Kidney epithelial cell (primary cell): ENCODE measurements around the gene ACKR4. TPM values are rescaled to one million over a fixed set of nuclear protein-coding genes. Genes with fewer than 3 reads are reported as not detected.

ENCODE experiments used
- DNase-seq: peaks from one replicate; pipeline ENCODE4 v3.0.0-alpha.2; 2010; ENCODE audit warnings: low read depth
- H3K27me3 ChIP-seq: 2 replicates; pipeline ENCODE4 v1.6.0; 2011; ENCODE audit warnings: low read length; ENCODE audit not compliant: control insufficient read depth, insufficient read depth
- H3K36me3 ChIP-seq: 2 replicates; pipeline ENCODE4 v1.5.1; 2011; ENCODE audit warnings: low read length; ENCODE audit not compliant: control insufficient read depth, insufficient read depth
- H3K4me3 ChIP-seq: 2 replicates; pipeline ENCODE4 v1.5.1; 2011; ENCODE audit warnings: low read depth, mild to moderate bottlenecking, control low read depth, low read length
- CTCF ChIP-seq: IDR thresholded peaks from 2 replicates; pipeline ENCODE4 v1.5.1; 2011; ENCODE audit warnings: mild to moderate bottlenecking, moderate library complexity, low read length, control low read depth, inconsistent platforms; ENCODE audit not compliant: insufficient read depth, poor library complexity, severe bottlenecking
- total RNA-seq: library from RNA; depleted of rRNA; stranded (reverse); fragments of >200 nt; gene quantifications from 2 replicates; pipeline ENCODE4 v1.2.3, GENCODE V29; 2015

Gene ACKR4
- total RNA-seq, 1 donor from 2014 or later: not detected

GRCh38 chr3:132587401-132587800 is 9.7 kb upstream of the ACKR4 start:
- Histone ChIP-seq H3K27me3 (no peaks in the 10 kb centered on the region), H3K4me3 (no peak overlapping the region), H3K36me3 (no peaks in the 10 kb centered on the region)
- no peak for DNase-seq
- no peak for TF ChIP-seq CTCF

DNA sequence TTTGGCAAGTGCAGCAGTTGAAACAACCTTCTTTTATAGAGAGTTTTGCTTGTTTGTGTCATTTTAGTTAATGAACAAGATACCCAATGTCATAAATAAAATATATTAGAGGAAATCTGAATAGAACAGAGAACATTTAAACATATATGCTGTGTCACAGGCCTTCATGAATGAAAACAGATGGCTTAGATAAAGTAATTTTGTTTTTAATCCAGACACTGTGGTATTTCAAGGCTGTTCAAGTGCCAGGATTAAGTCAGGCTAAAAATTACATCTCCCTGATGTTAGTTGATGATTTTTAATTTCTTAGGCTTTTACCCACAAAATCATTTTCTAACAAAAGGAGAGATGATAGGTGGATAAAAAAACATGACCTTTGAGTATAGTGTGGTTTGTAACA is 4.9 kb upstream of the ACKR4 start:
- no peak for TF ChIP-seq CTCF
- DNase-seq: no peak
- no peak overlapping the region for H3K4me3 ChIP-seq
- H3K36me3 ChIP-seq: no peaks in the 10 kb centered on the region
- no peaks in the 10 kb centered on the region for H3K27me3 ChIP-seq

DNA sequence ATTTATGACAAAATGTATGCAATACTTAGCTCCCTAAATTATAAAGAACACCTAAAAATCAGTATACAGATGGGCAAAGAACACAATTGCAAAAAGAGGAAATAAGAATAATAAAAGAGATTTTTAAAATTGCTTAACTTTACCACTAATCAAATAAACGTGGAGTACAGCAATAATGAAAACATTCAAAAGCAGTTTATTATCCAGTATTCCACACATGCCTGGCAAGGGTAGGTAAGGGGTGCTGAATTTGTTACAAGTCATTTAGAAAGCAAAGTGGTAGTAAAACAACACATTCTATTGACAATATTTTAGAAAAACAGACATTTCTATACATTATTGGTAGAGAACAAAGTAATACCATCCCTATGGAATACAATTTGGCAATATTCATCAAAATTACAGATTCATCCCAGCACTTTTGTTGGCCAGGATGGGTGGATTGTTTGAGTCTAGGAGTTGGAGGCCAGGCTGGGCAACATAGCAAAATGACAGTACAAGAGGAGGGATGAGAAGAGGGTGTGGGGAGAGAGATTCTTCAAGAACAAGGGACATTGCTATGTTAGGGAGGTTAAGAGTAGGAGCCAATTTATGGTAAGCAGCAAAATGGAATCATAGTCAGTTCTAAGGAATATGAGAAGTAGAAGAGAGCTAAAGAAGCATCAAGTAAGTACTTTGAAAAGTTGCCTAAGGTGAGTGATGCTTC is 3.7 kb upstream of the ACKR4 start:
- no peak overlapping the region for H3K4me3 ChIP-seq
- no peak for DNase-seq
- H3K36me3 ChIP-seq: no peaks in the 10 kb centered on the region
- TF ChIP-seq CTCF: no peak
- no peaks in the 10 kb centered on the region for H3K27me3 ChIP-seq

GRCh38 chr3:132593947-132594323 is 3.1 kb upstream of the ACKR4 start:
- Histone ChIP-seq H3K36me3 (no peaks in the 10 kb centered on the region), H3K4me3 (no peak overlapping the region), H3K27me3 (no peaks in the 10 kb centered on the region)
- peak; percentile 1 for DNase-seq
- TF ChIP-seq CTCF: no peak

DNA sequence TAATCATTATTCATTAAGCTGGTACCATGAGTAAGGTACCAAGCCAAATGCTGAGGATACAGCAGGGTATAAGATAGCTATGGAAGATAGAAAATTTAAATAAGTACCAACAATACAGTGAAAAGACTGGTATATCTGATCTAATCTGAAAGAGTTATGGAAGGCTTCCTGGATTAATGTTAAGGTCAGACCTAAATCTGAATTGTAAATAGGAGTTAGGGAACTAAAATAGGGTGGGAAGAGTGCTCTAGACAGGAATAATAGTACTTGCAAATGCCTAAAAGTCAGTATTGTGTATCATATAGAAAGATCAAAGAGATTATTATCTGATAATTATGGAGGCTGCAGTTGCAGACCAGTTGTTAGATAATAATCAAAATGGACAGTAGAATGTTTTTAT is 2.6 kb upstream of the ACKR4 start:
- no peak overlapping the region for H3K4me3 ChIP-seq
- H3K36me3 ChIP-seq: no peaks in the 10 kb centered on the region
- H3K27me3 ChIP-seq: no peaks in the 10 kb centered on the region
- no peak for DNase-seq
- TF ChIP-seq CTCF: no peak

- Histone ChIP-seq H3K36me3 (no peaks in the 10 kb centered on the region), H3K4me3 (no peak overlapping the region), H3K27me3 (no peaks in the 10 kb centered on the region)
- DNase-seq: peak; percentile 28
- no peak for TF ChIP-seq CTCF
These were observed 2.1 kb upstream of the ACKR4 start for GRCh38 chr3:132595014-132595413.
